Adipose tissue (tissue), 3 donors: Measurements from ENCODE around the gene TRPM1. TPM values are rescaled to one million over a fixed set of nuclear protein-coding genes. Genes with fewer than 3 reads are reported as not detected.

ENCODE experiments used
- H3K27ac ChIP-seq: one replicate; pipeline ENCODE4 v1.5.1; 2013; ENCODE audit warnings: low read depth, low read length
- WGBS, 3 donors: extraction: QIAGEN DNeasy Blood & Tissue Kit; methylation state at CpG; one replicate each; pipeline ENCODE4 v1.1.7; 2013; 5-methylcytosine and 5-hydroxymethylcytosine counted together
- polyA plus RNA-seq, 3 donors: library from polyadenylated mRNA; stranded (reverse); fragments of 200-250 nt; gene quantifications; one replicate each; pipeline ENCODE4 v1.2.3, GENCODE V29; 2013
- donor health status: healthy with polysubstance abuse.
- donor health status: Bipolar disorder and iron deficiency.
- donor health status: healthy.

Gene TRPM1
- polyA plus RNA-seq, 3 donors = 0.24 to 1.5 TPM; not detected in 1

DNA sequence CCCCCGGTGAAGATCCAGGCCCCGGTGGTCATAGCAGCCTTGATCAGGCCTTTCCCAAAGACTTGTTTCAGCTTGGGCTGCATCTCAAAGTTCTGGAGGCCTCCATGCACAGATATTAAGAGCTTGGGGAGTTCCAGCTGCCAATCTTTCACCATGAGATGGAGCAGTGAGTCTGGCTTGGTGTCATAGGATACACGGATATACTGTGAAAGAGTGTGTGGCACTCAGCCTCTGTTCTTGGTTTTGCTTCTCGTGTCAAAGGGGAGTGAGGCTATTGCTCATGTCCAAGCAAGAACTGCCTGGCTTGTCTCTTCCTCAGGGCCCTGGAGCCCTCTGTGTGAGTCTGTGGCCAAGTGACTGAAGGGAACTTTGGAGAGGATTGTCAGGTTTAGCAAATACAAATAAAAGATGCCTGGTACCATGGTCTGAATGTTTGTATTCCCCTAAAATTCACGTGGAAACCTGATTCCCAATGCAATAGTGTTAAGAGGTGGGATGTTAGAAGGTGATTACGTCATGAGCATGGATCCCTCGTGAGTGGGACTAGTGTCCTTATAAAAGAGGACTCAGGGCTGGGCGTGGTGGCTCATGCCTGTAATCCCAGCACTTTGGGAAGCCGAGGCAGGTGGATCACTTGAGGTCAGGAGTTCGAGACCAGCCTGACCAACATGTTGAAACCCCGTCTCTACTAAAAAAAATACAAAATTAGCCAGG lies 33.5 kb downstream of the TRPM1 start:
- H3K27ac ChIP-seq = no peak overlapping the region
- WGBS, 3 donors = 86 to 89% (median 88%) methylated on average over 11 of the region's 11 CpGs

GRCh38 chr15:31065824-31066223 lies 35.7 kb downstream of the TRPM1 start:
- no peak overlapping the region for H3K27ac ChIP-seq
- 91 to 93% (median 92%) methylated on average over 6 of the region's 6 CpGs for WGBS, 3 donors

GRCh38 chr15:31062911-31063310 lies 38.6 kb downstream of the TRPM1 start:
- 70 to 79% (median 75%) methylated on average over 17 of the region's 17 CpGs for WGBS, 3 donors

DNA sequence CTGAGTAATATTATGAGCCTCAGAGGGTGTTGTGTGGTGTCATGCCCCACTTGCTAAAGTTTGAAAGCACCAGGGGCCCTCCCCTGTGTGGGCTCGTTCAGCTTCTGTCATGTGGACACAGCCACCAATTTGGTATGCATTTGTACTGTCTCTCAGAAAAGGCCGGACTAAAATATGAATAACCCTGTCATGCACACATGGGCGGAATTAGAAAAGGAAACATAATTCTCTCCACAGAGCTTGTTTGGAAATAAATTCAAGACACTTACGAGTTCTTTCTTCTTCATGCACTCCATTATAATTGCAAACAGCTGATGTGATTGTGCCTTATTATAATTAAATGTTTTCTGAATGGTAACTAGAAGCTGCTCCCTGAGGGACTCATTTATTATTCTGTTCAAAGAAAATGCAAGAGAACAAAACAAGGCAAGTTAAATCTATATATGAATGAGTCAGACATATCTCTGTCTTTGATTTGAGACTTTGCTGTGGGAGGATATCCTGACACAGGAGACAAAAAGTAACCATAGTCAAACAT lies 39.1 kb downstream of the TRPM1 start:
- 48 to 71% (median 61%) methylated on average over 4 of the region's 4 CpGs for WGBS, 3 donors
- no peak overlapping the region for H3K27ac ChIP-seq

More at GRCh38 chr15:31062911-31063310, 38.6 kb downstream of the TRPM1 start:
- no peak overlapping the region for H3K27ac ChIP-seq

GRCh38 chr15:31060429-31061140 lies 40.9 kb downstream of the TRPM1 start:
- WGBS, 3 donors = 65 to 82% (median 72%) methylated on average over 15 of the region's 15 CpGs
- no peak overlapping the region for H3K27ac ChIP-seq

- 90 to 95% (median 90%) methylated on average over 6 of the region's 6 CpGs for WGBS, 3 donors
- no peak overlapping the region for H3K27ac ChIP-seq
Measured at GRCh38 chr15:31058236-31058962, 43.1 kb downstream of the TRPM1 start.

DNA sequence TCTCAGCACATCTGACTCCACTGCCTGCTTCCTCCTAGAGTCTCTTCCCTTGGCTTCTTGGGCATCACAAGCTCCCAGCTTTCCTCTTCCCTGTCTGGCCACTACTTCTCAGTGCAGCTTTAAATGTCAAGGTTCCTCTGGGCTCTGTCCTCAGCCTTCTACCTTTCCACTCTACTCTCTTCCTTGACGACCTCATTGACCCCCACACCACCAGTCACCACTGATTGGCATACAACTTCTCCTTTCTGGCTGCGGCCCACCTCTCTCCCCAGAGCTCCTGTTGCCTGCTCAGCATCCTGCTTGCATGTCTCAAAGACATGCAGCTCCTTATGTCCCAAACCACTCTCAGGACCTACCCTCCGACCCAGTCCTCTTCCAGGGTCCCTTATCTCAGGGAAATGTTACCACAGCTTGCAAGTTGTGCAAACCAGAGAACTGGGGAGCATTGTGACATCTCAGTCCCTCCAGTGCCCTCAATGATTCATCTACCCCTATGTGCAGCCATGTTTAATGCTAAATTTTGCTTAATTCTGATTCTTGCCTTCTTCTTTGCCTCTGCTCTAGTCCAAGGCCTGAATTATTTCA lies 49.9 kb downstream of the TRPM1 start:
- no peak overlapping the region for H3K27ac ChIP-seq
- 46 to 73% (median 55%) methylated on average over 3 of the region's 3 CpGs for WGBS, 3 donors

DNA sequence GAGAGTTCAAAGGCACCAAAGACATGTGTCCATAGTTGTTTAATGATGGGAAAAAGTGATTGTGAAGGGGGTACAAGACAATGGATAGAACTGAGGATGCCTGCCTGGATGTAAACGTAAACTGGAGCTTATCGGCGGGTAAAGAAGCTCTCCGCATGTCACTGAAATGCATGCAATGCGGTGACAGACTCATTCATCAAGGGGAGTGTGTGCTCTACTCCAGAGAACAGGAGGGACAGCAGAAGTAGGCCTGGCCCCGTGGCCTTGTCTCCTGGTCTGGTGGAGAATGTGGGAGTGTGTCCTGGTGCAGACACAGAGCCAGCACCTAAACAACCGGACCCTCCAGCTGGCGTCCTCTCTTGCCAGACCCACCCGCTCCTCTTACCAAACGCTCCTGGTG lies 50.6 kb downstream of the TRPM1 start:
- 74 to 87% (median 84%) methylated on average over 10 of the region's 10 CpGs for WGBS, 3 donors
- no peak overlapping the region for H3K27ac ChIP-seq

DNA sequence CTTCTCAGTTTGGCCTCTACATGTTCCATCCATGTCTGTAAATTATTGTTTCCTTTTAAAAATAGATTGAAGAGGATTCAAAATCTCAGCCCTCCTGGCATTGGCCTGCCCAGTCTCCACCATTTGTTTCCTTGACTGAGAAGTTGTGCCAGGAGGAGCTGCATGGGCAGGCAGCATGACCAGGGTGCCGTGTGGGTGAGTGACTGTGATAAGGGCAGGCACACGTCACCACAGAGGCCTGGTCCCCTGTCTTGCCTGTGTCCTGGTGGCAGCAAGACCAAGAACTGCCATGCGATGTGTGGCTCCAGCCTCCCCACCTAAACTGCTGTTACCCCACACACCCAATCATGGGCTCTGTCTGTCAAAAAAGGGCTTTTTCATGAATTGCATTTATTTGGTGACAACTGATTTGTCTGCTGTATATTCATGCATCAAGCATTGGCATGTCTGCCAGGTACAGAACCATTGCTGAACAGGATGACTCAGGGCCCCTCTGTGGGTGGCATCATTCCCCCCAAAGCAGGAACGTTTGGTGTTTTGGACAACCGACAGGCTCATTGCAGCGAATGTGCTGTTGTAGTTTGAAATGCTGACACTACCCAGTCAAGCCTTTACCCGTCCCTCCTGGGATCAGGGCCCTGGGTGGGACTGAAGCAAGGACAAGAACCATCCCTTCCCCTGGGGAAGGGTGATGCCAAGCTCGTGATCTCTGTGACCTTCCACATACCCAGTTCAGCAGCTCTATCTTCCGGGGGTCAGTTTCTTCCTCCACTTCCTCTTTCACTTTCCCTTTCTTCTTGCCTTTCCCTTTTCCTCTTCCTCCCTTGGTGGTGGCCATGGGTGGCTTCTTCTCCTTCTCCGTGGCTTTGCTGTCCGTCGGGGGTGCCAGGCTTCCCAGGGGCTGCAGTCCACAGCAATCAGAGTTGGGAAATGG lies 51.6 kb downstream of the TRPM1 start:
- no peak overlapping the region for H3K27ac ChIP-seq
- 55 to 67% (median 65%) methylated on average over 12 of the region's 12 CpGs for WGBS, 3 donors

DNA sequence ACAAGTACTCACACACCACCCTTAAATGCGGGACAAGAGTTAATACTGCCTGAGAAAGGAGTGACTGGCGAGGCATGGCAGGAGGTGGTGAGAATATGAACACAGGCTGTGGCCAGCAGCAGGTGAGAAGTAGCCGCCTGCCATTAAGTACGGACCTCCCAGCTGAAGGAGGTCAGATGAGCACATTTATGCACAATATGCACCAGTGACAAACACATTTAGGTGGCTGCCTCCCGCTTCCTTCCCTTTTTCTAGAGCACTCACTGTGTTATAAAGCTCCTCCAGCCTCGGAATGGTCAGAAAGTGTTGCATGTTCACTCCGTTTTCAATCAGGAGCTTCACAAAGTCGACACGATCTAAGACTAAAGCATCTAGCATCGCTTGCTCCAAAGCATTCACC lies 52.4 kb downstream of the TRPM1 start:
- 53 to 75% (median 69%) methylated on average over 10 of the region's 10 CpGs for WGBS, 3 donors
- H3K27ac ChIP-seq = no peak overlapping the region

DNA sequence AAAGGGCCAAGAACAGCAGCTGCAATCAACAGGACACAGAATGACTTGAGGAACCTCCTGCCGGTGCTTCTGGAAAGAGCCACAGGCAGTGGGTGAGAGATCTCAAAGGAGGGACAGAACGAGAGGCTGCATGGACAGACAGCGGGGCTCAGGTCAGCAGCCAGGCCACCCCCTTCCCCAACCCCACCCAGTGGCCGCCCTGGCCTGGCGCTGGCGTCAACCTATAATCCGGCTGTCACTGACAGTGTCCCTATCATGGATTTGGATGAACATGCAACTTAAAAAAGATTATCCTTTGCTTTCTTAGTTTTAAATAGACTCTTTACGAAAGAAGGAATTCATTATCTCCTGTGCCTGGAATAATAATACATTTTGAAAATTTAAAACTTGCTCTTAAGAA lies 54.1 kb downstream of the TRPM1 start:
- 91 to 96% (median 95%) methylated on average over 8 of the region's 8 CpGs for WGBS, 3 donors
- no peak overlapping the region for H3K27ac ChIP-seq

DNA sequence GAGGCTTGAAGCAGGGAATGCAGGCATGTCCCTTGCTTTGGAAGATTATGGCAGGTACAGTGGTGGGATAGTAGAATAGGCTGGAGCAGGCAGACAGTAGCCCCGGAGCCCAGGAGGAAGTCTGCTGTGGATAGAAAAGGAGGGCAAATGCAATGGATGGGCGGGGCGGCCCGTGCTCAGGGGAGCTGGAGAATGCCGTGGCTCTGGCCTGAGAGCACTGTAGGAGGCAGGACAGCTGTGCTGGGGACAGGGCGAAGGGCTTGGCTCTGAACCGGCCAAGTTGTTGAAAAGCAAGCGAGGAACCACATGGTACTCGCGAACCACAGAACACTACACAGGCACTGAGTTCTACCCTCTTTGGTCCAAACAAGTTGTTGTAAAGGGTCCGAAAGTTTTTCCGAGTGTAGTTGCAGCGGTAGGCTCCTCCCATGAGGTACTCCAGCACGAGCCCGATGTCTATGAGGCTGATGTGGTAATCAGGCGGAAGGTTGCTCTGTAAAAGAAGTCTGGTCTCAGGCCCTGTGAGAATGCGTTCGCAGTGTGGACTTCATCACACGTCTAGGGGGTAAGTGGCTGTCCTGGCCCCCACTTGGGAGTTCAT lies 54.7 kb downstream of the TRPM1 start:
- 78 to 88% (median 84%) methylated on average over 19 of the region's 19 CpGs for WGBS, 3 donors
- H3K27ac ChIP-seq = no peak overlapping the region

GRCh38 chr15:31045606-31046005 lies 55.9 kb downstream of the TRPM1 start:
- WGBS, 3 donors = 81 to 89% (median 83%) methylated on average over 3 of the region's 3 CpGs
- no peak overlapping the region for H3K27ac ChIP-seq

DNA sequence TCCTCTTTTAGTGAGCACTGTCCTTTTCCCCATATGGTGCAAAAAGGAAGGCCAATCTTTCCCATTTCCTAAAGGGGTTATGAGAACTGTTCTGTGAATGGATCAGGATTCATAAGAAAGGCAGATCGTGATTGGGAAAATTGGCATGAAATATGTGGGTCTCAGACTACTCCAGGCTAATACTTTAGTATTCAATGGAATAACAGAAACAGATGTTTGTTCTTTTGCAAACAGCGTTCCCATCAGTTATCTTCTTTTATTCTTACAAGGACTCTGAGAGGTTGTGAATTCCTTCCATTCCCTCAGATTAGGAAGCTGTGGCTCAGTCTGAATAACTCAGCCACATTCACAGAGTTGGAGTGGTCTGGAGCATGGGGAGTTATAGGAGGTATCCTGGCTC lies 58.8 kb downstream of the TRPM1 start:
- WGBS, 3 donors = 63 to 75% (median 68%) methylated on average over 2 of the region's 2 CpGs
- no peak overlapping the region for H3K27ac ChIP-seq

GRCh38 chr15:31041610-31042009 lies 59.9 kb downstream of the TRPM1 start:
- 90 to 97% (median 91%) methylated on average over 4 of the region's 4 CpGs for WGBS, 3 donors
- no peak overlapping the region for H3K27ac ChIP-seq

GRCh38 chr15:31040611-31041010 lies 60.9 kb downstream of the TRPM1 start:
- 87 to 95% (median 93%) methylated on average over 8 of the region's 8 CpGs for WGBS, 3 donors

GRCh38 chr15:31039961-31040360 lies 61.6 kb downstream of the TRPM1 start:
- WGBS, 3 donors = 89 to 96% (median 95%) methylated on average over 16 of the region's 16 CpGs
- no peak overlapping the region for H3K27ac ChIP-seq

More at GRCh38 chr15:31040611-31041010, 60.9 kb downstream of the TRPM1 start:
- no peak overlapping the region for H3K27ac ChIP-seq
